GM12878 (cell line): ENCODE measurements around the gene HNF4A. TPM values are rescaled to one million over a fixed set of nuclear protein-coding genes. Genes with fewer than 3 reads are reported as not detected.

ENCODE experiments used
- ATAC-seq: fragments of 200-7000 bp; cut with Tn5 transposase; 3 replicates; pipeline ENCODE4 v1.9.1; 2020; ENCODE audit warnings: mild to moderate bottlenecking, moderate library complexity
- BruUV-seq: library from RNA; stranded (reverse); fragments of 400-500 nt; replicated peaks from 2 replicates; lab custom pipeline; 2021; lab: Mats Ljungman, UMichigan
- CTCF ChIA-PET: fragments of 300-600 bp; sonication (Branson Sonifier 250); formaldehyde crosslinking; extraction: SDS; loops from one replicate; lab custom pipeline; 2021; ENCODE audit warnings: inconsistent platforms; lab: Yijun Ruan, JAX
- POLR2A ChIA-PET: fragments of 350-600 bp; formaldehyde crosslinking; extraction: SDS; loops from one replicate; lab custom pipeline; 2021; ENCODE audit warnings: inconsistent platforms; lab: Charles Lee
- RAD21 ChIA-PET: fragments of 300-600 bp; sonication (Branson Sonifier 250); formaldehyde crosslinking; loops from one replicate; lab custom pipeline; 2023; ENCODE audit warnings: antibody characterized with exemption; ENCODE audit not compliant: unreplicated experiment; lab: Charles Lee
- SMC1A ChIA-PET: fragments of 300-600 bp; sonication (Branson Sonifier 250); formaldehyde crosslinking; loops from one replicate; lab custom pipeline; 2023; ENCODE audit not compliant: unreplicated experiment, uncharacterized antibody; lab: Charles Lee
- DNase-seq: peaks from one replicate; pipeline ENCODE4 v3.0.0-alpha.2; 2011; ENCODE audit warnings: low read depth, low spot score
- FAIRE-seq: peaks from 3 replicates; lab custom pipeline; 2011; peaks lifted over from hg19 to GRCh38; lab: Jason Lieb, UNC
- H2AFZ ChIP-seq: 2 replicates; pipeline ENCODE4 v1.6.0; 2011; ENCODE audit warnings: low read depth, low read length, control low read depth; ENCODE audit not compliant: control insufficient read depth
- H3K27ac ChIP-seq: 2 replicates; pipeline ENCODE4 v1.5.1; 2011; ENCODE audit warnings: control low read depth; ENCODE audit not compliant: control insufficient read depth, insufficient read depth
- H3K27me3 ChIP-seq, 2 experiments: replicated peaks in 1 of 2; 2 replicates each; pipeline versions ENCODE4 v1.6.0 to v1.6.1; 2011; ENCODE audit warnings: low read length in 1 of 2; ENCODE audit not compliant: control insufficient read depth in 2 of 2, insufficient read depth in 2 of 2
- H3K36me3 ChIP-seq, 2 experiments: 2 replicates each; pipeline ENCODE4 v1.5.1; 2011; ENCODE audit warnings: low read length in 1 of 2; ENCODE audit not compliant: control insufficient read depth in 2 of 2, insufficient read depth in 2 of 2
- H3K4me1 ChIP-seq: 2 replicates; pipeline ENCODE4 v1.6.1; 2011; ENCODE audit warnings: mild to moderate bottlenecking, low read length, moderate library complexity, mixed read lengths; ENCODE audit not compliant: control insufficient read depth, insufficient read depth
- H3K4me2 ChIP-seq: 2 replicates; pipeline ENCODE4 v1.6.0; 2011; ENCODE audit warnings: control low read depth; ENCODE audit not compliant: control insufficient read depth, insufficient read depth
- H3K4me3 ChIP-seq: fragments of 200-600 bp; sonication (generic); 2 replicates; pipeline ENCODE4 v1.5.1; 2016
- H3K79me2 ChIP-seq: 2 replicates; pipeline ENCODE4 v1.6.0; 2011; ENCODE audit warnings: low read length; ENCODE audit not compliant: control insufficient read depth, insufficient read depth
- H3K9ac ChIP-seq: 2 replicates; pipeline ENCODE4 v1.8.0; 2011; ENCODE audit warnings: low read length, control low read depth, mixed read lengths; ENCODE audit not compliant: control insufficient read depth, insufficient read depth
- H3K9me3 ChIP-seq: replicated peaks from 3 replicates; pipeline ENCODE4 v1.5.1; 2011; ENCODE audit warnings: mild to moderate bottlenecking, low read length; ENCODE audit not compliant: control insufficient read depth, insufficient read depth
- H4K20me1 ChIP-seq: 2 replicates; pipeline ENCODE4 v1.6.0; 2011; ENCODE audit not compliant: control insufficient read depth, insufficient read depth
- MYB ChIP-seq: fragments of 150-350 bp; IDR thresholded peaks from 2 replicates; pipeline ENCODE4 v1.6.1; 2014; ENCODE audit warnings: mild to moderate bottlenecking, low read depth, low read length, borderline replicate concordance
- SREBF1 ChIP-seq: IDR thresholded peaks from 2 replicates; pipeline ENCODE4 v1.6.1; 2012; ENCODE audit warnings: mild to moderate bottlenecking, low read length
- WGBS: methylation state at CpG from one replicate; pipeline ENCODE4 v1.1.6; 2016; ENCODE audit warnings: low lambda C conversion rate; ENCODE audit not compliant: insufficient replicate concordance, insufficient coverage; ENCODE audit errors: missing lambda C conversion rate; 5-methylcytosine and 5-hydroxymethylcytosine counted together
- in situ Hi-C: fragments of 300-500 bp; cut with MboI; formaldehyde crosslinking; loops from 9 replicates; pipeline ENCODE4 v1.14.3; 2018; ENCODE audit warnings: mixed read lengths
- intact Hi-C: fragments of 100-400 bp; cut with micrococcal nuclease; formaldehyde crosslinking; loops from one replicate; pipeline ENCODE4 v1.14.2; 2022; ENCODE audit not compliant: unreplicated experiment
- polyA plus RNA-seq, 11 experiments: library from polyadenylated mRNA; depleted of rRNA in 4 of 11; unstranded in 6 of 11; stranded (reverse) in 5 of 11; fragments of >200 nt; fragmentation: Nextera tagmentation in 4 of 11; fragmentation: Illumina TruSeq in 1 of 11; extraction: Ambion mirVana in 4 of 11; extraction: Trizol in 1 of 11; gene quantifications; 1 replicate in 1 of 11; 2 replicates in 10 of 11; pipeline versions ENCODE4 v1.2.1 to v1.2.3, GENCODE V29; 2011 to 2016; ENCODE audit warnings: inconsistent platforms in 2 of 11, missing spikeins in 2 of 11, low read depth in 1 of 11
- total RNA-seq, 4 experiments: library from RNA; depleted of rRNA in 3 of 4; stranded (reverse); fragments of >200 nt in 3 of 4; fragmentation: Illumina TruSeq in 1 of 4; extraction: Trizol in 1 of 4; gene quantifications; 2 replicates each; pipeline versions ENCODE4 v1.2.1 to v1.2.3, GENCODE V29; 2013 to 2021

Gene HNF4A
- total and polyA plus RNA-seq, 10 of the 15 experiments (the other 5 are each of a cell fraction or from before 2014, with no cell fraction given): 0.21 TPM; not detected in 9

DNA sequence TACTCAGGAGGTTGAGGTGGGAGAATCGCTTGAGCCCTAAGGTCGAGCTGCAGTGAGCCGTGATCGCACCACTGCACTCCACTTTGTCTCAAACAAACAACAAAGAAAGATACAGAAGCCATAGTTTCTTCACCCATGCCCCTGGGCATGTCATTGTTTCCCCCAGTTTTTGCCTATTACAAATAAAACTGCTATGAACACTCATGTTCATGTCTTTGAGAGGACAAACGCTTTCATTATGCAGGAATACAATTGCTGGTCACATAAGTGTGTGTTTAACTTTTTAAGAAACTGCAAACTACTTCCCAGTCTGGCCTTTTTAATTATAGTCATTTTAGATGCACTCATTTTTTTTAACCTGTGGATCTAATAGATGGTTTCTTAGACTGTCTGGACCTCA, 108.0 kb downstream of the HNF4A start:
- CTCF ChIA-PET: no interaction called here

DNA sequence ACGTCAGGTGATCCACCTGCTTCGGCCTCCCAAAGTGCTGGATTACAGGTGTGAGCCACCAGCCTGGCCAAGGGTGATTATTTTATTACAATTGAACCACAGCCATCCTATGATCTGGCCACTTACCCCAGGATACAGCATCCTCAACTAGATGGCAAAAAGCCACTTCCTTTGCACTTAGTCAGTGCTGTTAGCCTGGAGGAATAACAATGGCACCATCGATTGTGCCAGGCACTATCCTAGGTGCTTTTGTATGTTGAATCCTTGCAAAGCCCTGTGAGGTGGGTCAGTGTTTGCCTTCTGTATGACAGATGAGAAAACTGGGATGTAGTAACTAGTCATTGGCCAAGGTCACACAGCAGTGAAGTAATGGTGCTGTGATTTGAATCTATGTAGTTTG, 109.0 kb downstream of the HNF4A start:
- Histone ChIP-seq H3K4me1 (no peaks in the 10 kb centered on the region), H4K20me1 (no peaks in the 10 kb centered on the region), H3K36me3 (no peaks in the 10 kb centered on the region), H3K27ac (no peak overlapping the region), H2AFZ (no peak overlapping the region), H3K9ac (no peak overlapping the region), H3K4me2 (no peak overlapping the region), H3K27me3 (no peaks in the 10 kb centered on the region; a peak in 1 of 4 replicates), H3K4me3 (no peak overlapping the region), H3K79me2 (no peaks in the 10 kb centered on the region), H3K9me3 (no peaks in the 10 kb centered on the region)
- DNase-seq: no peak
- no TSS peak for BruUV-seq
- in situ Hi-C loops: no loop called here
- intact Hi-C loops: loop anchor here (5.0 kb wide), 1 partner anchor 247 kb away; no protein-coding TSS in a partner anchor
- no peak for TF ChIP-seq MYB
- RAD21 ChIA-PET: no interaction called here
- no peak for ATAC-seq
- CTCF ChIA-PET: interaction anchor here (0.7 to 1.3 kb wide), 2 partner anchors 146 to 153 kb away, joined by 3 read pairs; partner anchors contain the start of gene FITM2
- POLR2A ChIA-PET: no interaction called here
- SMC1A ChIA-PET: interaction anchor here (1.2 kb wide), 1 partner anchor 145 kb away, joined by 3 read pairs; no protein-coding TSS in a partner anchor
- no peak for FAIRE-seq
- 42% methylated on average over 3 of the region's 3 CpGs for WGBS

More for the DNA sequence above, 108.0 kb downstream of the HNF4A start:
- ChIA-PET POLR2A (no interaction called here), RAD21 (interaction anchor here (0.7 kb wide), 1 partner anchor 169 kb away, joined by 3 read pairs; no protein-coding TSS in a partner anchor), SMC1A (interaction anchor here (1.2 kb wide), 1 partner anchor 146 kb away, joined by 3 read pairs; no protein-coding TSS in a partner anchor)
- DNase-seq (no peak), FAIRE-seq (no peak), ATAC-seq (no peak)
- Histone ChIP-seq H2AFZ (no peak overlapping the region), H3K9ac (no peak overlapping the region), H3K79me2 (no peaks in the 10 kb centered on the region), H3K4me3 (no peak overlapping the region), H3K4me1 (no peaks in the 10 kb centered on the region), H3K27ac (no peak overlapping the region), H3K36me3 (no peaks in the 10 kb centered on the region), H3K27me3 (no peaks in the 10 kb centered on the region; a peak in 1 of 4 replicates), H3K4me2 (no peak overlapping the region), H4K20me1 (no peaks in the 10 kb centered on the region), H3K9me3 (no peaks in the 10 kb centered on the region)
- no TSS peak for BruUV-seq
- intact Hi-C loops: loop anchor here (5.0 kb wide), 1 partner anchor 246 kb away; no protein-coding TSS in a partner anchor
- 36% methylated on average over 5 of the region's 5 CpGs for WGBS
- in situ Hi-C loops: no loop called here
- no peak for TF ChIP-seq SREBF1
